HG02798 (cell line): ENCODE measurements around the gene PLB1.

Experiments
- ATAC-seq: cut with Tn5 transposase; IDR thresholded peaks from one replicate; pipeline ENCODE4 v1.9.1; 2021; ENCODE audit warnings: mild to moderate bottlenecking; ENCODE audit not compliant: unreplicated experiment, poor library complexity

The PLB1 gene

DNA sequence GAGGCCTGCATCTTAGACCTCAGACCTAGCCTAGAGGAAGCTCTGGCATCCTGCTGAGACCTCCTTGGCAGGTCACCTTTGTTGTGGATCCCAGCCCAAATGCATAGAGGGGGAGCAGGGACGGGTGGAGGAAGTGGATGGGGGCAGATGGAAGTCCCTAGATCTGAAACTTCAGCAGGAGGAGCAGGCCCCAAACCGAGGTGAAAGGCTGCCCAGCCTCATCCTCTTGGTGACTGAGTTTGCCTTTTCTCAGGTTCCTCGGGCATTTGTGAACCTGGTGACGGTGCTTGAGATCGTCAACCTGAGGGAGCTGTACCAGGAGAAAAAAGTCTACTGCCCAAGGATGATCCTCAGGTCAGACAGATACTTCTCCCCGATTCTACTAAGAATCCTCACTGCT, 86.3 kb downstream of the PLB1 start:
- no peak for ATAC-seq

DNA sequence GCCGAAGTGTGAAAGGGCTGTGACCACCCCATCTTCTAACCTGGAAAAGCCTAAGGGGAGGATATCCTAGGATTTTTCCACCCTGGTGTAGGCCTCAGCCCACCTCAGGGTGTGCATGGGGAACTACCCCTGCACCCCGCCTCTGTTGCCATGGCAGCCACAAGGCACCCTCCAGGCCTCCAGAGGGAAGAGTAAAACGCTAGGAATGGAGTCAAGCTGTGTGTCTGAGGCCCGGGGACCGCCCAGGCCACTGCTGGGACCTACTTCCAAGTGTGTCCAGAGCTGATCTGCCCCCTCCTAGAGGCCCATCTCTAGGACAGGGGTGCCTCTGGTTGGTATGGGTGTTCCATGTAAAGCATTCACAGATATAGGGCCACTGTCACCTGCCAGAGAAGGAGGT, 86.7 kb downstream of the PLB1 start:
- ATAC-seq: no peak

DNA sequence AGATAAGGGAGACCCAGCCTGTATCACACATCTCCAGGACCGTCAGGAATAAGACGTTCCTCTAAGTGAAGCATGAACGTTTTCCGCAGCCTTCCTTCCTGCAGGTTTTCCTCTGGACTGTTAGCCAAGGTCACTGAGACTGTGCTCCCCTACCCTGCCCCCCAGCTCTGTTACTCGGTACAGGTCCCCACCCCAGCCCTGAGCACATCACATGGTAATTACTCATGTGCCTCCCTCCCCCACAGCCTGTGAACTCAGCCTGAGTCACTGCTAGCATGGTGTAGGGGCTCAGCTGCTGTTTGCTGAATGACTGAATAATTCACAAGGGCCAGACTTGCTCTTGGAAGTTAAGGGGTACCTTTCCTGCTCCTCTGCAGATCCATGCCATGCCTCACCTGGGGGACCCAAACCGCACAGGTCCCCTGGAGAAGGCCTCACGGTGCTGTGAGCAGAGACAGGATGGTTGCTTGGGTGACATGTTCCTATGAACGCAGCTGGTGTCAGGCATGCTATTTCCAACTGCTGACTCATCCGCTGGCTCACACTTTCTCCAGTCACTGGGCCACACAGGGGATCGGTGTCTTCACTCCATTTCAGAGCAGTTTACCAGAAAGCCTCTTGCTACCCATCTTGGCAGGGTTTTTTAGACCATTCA, 88.2 kb downstream of the PLB1 start:
- ATAC-seq: peak; percentile 54

DNA sequence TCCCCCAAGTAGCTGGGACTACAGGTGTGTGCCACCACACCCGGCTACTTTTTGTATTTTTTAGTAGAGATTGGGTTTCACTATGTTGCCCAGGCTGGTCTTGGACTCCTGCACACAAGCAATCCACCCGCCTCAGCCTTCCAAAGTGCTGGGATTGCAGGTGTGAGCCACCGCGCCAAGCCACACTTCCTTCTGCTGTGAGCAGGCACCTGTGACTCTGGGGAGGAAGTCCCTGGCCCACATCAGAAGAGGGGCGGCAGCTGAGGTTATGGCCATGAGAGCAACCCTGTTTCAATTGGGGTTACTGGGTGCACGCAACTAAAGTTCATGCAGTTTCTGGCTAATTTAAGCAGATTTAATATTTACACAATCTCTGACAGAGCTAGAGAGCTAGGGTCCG, 91.0 kb downstream of the PLB1 start:
- ATAC-seq: peak; percentile 54

DNA sequence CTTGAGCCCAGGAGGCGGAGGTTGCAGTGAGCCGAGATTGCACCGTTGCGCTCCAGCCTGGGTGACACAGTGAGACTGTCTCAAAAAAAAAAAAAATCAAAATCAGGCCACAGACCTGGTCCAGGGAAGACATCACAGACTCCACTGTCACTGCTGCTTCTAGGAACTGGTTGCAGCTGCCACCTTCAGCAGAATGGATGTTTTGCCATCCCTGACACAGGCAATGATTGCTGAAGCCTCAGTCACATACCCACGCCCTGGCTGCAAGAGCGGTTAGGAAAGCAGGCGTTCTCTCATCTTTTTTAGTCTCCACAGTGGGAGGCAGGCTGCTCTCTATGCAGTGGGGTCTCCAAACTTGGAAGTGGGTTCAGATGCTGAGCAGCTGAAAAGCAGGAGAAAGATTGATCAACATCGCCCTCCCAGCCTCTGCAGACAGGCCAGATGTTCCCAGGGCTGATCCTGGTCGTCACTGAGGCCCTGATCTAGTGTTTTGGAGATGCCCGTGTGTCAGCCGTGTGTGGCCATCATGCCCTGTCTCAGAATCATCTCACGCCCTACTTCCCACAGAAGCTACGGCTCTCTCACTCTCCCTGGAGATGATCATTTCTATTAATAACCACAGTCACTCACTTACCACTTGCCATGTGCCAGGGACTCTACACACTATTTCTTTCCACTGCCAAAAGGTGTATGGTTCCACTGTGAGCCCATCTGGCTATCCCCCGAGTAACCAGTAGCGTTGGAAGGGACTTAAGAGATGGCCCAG, 91.8 kb downstream of the PLB1 start:
- ATAC-seq: no peak

DNA sequence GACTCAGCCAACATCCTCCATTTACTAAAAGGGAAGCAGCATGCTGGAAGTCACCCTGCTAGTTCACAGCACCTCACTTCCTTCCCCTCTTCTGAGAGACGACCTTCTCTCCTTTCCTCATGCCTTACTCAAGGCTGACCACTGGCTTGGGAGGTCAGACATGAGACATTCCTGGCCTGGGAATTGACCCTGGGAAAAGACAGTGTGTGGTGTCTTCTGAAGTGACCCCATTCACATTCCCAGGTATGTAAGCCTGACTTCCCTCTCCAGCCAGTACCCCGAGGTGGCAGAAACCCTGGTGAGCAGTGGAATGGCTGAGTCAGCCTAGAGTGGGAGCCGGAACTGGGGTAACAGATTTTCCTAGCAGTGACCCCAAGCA, 92.4 kb downstream of the PLB1 start:
- no peak for ATAC-seq

DNA sequence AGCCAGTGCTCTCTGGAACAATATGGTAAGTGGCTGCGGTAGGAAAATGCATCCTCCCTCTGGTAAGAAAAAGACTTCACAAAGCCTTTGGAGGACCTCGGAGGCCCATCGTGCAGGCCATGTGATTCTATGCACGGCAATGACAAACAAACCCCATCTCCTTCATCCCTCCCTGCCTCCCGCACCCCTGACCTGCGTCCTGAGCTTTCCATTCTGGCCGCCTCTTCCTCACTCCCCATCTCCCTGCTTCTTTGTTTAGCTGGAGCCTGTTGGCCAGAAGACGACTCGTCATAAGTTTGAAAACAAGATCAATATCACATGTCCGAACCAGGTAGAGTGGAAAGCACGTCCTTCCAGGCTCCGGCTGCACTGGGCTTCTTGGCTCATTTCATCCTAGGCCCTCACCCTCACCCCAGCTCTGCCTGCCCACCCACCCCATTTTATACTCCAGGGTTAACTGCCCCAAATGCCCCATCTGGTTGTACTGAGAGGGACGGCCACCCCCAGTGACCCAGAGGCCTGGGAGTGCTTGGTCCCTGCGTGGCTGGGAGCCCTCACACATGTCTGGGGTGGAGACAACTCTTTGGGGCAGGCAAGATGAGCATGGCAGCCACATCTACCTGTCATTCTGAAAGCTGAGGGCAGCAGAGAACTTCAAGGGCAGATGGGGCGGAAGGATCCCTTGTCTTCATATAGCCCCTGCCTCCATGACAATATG, 94.0 kb downstream of the PLB1 start:
- ATAC-seq: no peak

DNA sequence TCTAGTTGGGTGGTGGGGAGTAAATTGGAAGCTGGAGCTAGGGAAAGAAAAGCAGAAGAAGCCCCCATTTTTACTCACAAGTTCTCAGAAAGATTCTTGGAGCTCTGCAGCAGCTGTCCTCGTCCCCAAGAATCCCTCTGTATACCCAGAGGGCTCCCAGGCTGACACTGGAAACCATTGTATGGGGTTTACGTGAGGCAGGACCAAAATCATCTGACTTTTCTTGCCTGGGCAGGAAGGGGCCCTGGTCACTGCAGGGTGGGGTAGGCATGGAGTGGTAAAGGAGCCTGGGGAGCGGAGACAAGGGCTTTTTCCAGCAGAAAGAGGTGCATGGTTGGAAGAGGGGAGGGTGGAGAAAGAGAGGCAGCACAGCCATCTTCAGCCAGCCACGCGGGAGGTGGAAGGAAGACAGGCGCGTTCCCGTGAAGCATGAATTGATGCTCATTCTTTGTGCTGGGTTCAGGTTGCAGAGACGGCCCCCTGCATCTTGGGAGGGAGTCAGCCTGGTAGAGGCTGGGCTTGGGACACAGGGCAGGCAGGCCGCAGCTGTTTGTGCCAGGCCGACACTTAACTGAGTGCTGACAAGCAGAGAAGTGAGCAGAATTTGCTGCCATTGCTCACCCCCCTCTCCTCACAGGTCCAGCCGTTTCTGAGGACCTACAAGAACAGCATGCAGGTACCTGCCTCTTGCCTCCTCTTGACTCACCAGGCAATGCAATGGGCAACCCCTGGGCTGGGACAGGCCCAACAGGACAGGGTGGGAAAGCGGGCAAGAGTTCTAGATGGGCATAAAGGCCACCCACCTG, 94.8 kb downstream of the PLB1 start:
- no peak for ATAC-seq

DNA sequence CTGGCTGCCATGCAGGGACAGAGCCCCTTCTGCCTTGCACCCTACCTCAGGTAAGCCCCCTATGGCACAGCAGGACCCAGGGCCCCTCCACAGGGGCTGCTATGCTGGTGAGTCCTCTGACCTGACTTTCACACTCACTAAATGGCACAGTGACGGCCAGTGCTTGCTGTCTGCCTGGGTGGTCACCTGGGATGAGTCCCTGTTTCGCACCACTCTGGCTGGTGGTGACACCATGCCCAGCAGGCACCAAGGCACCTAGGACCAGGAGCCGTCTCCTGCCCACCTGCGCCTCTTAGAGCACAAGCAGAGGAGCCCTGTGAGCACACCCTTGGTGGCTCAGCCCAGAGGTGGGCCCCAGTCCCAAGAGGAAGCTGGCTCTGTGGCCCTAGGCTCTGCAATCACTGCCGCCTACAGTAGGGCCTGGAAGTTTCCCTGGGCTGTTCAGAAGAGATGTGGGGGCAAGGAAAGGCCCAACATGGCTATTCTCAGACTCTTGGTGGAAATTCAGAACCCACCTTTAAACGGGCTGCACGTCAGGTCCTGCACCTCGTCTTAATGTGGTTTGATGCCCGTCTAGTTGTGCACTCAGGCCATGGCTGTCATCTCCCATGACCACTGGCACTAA, 96.0 kb downstream of the PLB1 start:
- no peak for ATAC-seq

DNA sequence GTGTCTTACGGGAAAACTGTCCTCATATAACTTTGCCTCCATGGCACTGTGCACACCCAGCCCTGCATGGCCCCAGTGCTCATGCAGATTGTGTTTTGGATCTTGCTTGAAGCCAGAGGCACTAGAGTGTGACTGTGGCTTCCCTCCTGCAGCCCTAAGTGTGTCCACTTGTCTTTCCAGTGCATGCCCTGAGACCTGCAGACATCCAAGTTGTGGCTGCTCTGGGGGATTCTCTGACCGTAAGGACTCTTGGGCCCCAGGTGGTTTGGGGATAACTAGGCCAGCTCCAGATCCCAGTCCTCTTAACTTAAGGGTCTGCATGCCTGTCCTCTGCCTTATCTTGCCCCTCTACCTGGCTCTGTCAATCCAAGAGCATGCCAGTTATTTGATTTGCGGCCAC, 96.6 kb downstream of the PLB1 start:
- ATAC-seq: no peak

DNA sequence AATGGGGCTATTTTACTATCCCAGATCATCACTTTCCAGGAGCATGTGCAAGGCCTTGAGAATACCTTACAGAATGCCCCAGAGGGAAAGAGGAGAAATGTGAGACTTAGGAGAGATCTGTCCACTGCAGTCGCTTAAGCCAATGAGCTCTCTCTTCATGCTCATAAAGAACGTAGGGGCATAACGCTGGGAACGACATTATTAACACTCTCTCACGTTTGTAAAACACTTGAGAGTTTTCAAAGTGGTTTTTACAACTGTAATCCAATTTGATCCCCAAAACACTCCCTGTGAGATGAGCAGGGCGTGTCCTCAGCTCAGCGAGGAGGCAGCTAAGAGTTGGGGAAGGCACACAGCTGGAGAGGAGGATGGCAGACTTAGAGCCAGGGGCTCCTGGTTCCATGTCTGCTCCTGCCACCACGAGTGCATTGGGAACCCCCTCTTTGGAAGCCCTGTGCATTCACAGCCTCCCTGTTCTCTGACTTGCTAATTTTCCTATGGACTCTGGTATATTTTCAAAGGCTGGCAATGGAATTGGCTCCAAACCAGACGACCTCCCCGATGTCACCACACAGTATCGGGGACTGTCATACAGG, 97.4 kb downstream of the PLB1 start:
- ATAC-seq: no peak

DNA sequence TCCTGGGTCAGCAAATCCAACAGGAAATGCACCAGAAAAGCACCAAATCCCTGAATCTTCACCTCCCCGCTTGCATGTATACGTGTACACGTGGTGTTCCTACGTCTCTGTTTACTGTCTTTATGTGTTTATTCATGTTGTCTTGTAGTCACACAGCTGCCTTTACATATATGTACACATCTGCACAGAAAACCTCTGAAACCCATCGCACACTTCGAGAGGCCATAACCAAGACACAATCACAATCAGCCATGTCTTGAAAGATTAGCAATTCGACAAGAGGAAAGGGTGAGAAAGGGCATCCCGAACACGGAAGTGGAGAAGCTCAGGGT, 98.1 kb downstream of the PLB1 start:
- no peak for ATAC-seq

DNA sequence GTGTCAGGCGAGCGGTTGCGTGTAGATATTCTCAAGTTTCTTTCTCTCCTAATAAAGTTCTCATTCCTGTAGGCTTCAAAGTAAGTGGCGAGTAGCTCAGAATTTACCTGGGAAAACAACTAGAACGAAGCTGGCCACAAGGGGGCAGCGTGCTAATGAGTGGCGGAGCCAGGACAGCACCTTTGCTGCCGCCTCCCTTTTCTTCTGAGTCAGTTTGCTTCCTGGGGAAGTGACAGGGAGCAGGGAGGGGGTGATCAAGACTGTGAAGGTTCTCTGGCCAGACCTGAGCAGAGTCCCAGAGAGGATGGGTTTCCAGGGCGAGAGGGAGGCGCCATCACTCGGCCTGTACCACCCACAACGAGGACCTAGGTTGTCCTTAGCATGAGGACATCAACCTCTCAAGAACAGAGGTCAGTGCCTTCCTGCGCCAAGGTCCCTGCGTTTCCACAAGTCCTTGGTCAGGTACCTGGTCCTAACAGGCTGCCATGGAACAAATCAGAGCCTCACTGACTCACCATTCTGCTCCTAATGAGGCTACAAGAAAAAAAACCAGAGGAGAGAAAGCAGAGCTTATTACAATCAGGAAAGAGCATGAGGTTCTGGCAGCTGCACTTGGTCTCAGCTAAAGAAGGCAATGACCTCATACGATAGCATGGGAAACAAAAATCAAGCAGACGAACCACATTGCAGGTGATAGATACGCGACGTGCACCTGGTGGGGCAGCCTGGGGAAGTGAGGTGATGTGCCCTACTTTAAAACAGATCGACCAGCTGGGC, 98.7 kb downstream of the PLB1 start:
- ATAC-seq: no peak

DNA sequence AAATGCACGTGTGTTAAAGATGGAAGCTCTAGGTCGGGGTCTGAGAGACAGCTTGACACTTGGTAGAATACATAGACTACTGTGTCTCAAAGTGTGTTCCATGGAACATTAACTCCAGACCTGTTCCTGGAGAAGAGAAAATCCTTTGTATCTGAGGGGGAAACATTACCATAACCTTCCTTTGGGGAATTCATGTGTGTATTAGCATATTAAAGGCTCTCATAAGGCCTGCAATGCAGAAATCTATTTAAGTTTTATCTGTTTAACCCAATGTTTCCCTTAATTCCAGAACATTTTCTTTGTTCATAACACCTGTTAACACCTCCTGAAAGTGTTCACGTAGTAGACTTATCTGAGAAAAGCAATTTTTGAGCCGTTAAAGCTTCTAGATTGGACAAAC, 99.5 kb downstream of the PLB1 start:
- ATAC-seq: no peak

DNA sequence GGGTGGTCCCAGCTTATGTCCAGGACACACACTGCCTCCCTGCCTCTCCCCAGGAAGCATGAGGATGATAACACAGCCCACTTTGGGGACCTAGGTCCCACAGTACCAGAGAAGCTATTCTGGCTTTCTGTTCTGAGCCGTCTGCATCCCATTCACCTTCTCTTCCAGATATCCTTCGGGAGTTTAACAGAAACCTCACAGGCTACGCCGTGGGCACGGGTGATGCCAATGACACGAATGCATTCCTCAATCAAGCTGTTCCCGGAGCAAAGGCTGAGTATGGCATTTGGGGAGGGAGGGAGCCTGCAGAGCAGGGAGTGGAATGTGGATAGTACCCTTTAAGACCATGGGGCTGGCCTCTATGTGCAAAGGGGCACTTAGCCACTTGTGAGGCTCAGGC, 102.6 kb downstream of the PLB1 start:
- ATAC-seq: no peak

DNA sequence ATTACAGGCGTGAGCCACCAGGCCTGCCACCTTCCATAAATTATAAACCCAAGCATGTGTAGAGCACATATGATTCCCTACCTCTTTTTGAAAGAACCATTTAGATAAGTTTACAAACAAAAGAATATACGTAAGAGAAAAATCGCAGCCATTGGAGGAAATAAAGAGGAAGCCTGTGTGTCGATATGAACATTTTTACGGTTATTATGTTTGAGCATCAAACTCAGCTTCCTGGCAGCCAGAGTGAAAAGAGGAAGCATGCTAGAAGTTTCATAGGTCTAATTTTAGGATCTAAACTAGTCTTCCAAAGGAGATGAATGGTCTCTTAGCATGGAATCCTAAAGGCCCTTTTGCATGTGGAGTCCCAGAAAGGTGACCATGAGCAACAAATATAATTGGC, 104.3 kb downstream of the PLB1 start:
- no peak for ATAC-seq

DNA sequence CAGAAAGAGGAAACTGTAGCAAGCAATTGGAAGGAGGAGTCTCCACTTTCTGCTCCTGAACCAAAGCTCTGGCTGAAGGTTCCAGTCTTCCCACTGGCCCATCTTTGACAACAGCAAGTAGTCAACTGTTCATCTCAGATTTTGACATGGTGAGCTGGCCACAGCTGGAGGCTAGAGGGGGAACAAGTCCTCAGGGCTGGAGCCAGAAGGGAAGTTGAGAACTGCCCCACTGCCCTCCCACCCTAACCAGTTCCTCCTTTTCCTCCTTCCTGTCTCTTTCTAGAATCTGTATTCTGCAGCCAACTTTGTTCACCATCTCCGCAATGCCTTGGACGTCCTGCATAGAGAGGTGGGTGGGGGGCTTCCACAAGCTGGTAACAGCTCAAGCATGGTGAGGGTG, 105.8 kb downstream of the PLB1 start:
- ATAC-seq: no peak

DNA sequence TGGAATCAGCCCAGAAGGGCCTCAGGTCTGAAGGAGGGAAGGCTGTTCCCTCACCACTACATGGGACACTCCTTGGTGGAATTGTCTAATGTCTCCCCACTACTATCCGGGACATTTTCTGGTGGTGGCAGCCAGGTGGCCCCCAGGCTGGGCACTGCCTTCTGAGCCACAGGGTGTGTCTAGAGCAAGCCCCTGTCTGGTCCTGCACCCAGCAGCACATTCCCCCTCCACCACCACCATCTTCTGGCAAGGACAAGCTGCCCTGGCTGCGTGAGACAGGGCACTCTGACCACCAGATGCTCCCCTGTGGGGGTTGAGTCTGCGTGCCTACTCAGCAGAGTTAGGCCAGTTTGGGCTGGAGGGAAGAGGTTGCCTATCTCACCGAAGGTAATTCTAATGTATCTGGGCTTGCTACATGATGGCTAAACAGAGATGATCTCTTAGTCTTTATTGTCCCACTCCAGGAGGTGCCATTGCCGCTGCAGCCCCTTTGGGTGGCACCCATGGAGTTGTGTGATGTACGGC, 106.3 kb downstream of the PLB1 start:
- no peak for ATAC-seq
